HG02798 (cell line): ENCODE results near the gene LPAR1.
"Not testable (repeated sequence)": the region's sequence is repeated elsewhere in the genome, so short reads cannot be mapped to it uniquely, and the experiment has no call there.

Source experiments
- ATAC-seq: cut with Tn5 transposase; IDR thresholded peaks from one replicate; pipeline ENCODE4 v1.9.1; 2021; ENCODE audit warnings: mild to moderate bottlenecking; ENCODE audit not compliant: unreplicated experiment, poor library complexity

Gene LPAR1

GRCh38 chr9:110835404-110835803 is 202.9 kb downstream of the LPAR1 start:
- no peak for ATAC-seq

- no peak for ATAC-seq
Measured at GRCh38 chr9:110832926-110833325, 205.3 kb downstream of the LPAR1 start.

- ATAC-seq, result no peak
Measured at GRCh38 chr9:110830495-110830894, 207.8 kb downstream of the LPAR1 start.

- ATAC-seq, result no peak
Measured at GRCh38 chr9:110828264-110828663, 210.0 kb downstream of the LPAR1 start.

GRCh38 chr9:110826400-110826799 is 211.9 kb downstream of the LPAR1 start:
- not testable (repeated sequence) for ATAC-seq

DNA sequence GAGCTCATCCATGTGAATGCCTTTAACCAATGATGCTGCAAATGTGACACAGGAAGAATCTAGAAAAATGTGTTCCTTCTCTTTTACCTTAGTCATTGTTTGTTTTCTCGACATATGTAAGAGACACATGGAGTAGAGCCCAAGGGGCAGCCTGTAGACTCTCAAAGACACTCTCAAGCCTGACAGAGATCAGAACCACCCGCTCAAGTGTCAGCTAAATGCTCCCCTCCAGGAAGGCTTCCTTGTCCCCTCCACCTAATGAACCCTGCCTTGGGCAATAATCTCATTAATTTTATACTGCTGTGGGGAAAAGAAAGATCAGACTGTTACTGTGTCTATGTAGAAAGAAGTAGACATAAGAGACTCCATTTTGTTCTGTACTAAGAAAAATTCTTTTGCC is 212.3 kb downstream of the LPAR1 start:
- ATAC-seq, result no peak

GRCh38 chr9:110825129-110825528 is 213.1 kb downstream of the LPAR1 start:
- not testable (repeated sequence) for ATAC-seq
